Superior temporal gyrus (tissue), 1 donor: ENCODE data around the gene TRMT10C.
A peak's percentile ranks its signal among the peaks of the same experiment; 100 is the strongest.
"Not testable (repeated sequence)": the region's sequence is repeated elsewhere in the genome, so short reads cannot be mapped to it uniquely, and the experiment has no call there.

ENCODE experiments used
- DNase-seq: peaks from one replicate; pipeline ENCODE4 v3.0.0-alpha.2; 2016; ENCODE audit errors: extremely low spot score

TRMT10C gene

GRCh38 chr3:101561630-101562328 lies at the start of gene TRMT10C:
Gene TRMT10C (plus strand): TSS chr3:101561868. CDS start chr3:101564782, 2,914 bp downstream.
- peak; percentile 98 for DNase-seq

- peak; percentile 56 for DNase-seq
Observed at GRCh38 chr3:101512396-101512645, 49.3 kb upstream of the TRMT10C start.

GRCh38 chr3:101512646-101513418 lies 48.8 kb upstream of the TRMT10C start, which contains the start of gene SENP7:
Gene SENP7 (minus strand): TSS chr3:101513212. CDS start chr3:101513130, 82 bp downstream.
- peak; percentile 91 for DNase-seq

- DNase-seq = no peak
Observed at GRCh38 chr3:101513419-101513986, 48.2 kb upstream of the TRMT10C start.

- DNase-seq = no peak
Observed at GRCh38 chr3:101518421-101518871, 43.2 kb upstream of the TRMT10C start.

GRCh38 chr3:101519685-101520365 lies 41.8 kb upstream of the TRMT10C start:
- no peak for DNase-seq

GRCh38 chr3:101521211-101521701 lies 40.4 kb upstream of the TRMT10C start:
- no peak for DNase-seq

- DNase-seq = no peak
Observed at GRCh38 chr3:101527441-101527840, 34.2 kb upstream of the TRMT10C start.

GRCh38 chr3:101527906-101528305 lies 33.8 kb upstream of the TRMT10C start:
- no peak for DNase-seq

- no peak for DNase-seq
Observed at GRCh38 chr3:101529816-101530685, 31.6 kb upstream of the TRMT10C start.

GRCh38 chr3:101530686-101531047 lies 31.0 kb upstream of the TRMT10C start:
- DNase-seq = no peak

GRCh38 chr3:101531473-101532086 lies 30.1 kb upstream of the TRMT10C start:
- no peak for DNase-seq

GRCh38 chr3:101532783-101533602 lies 28.7 kb upstream of the TRMT10C start:
- DNase-seq = no peak

- DNase-seq = no peak
Observed at GRCh38 chr3:101533603-101533968, 28.1 kb upstream of the TRMT10C start.

GRCh38 chr3:101535221-101535620 lies 26.4 kb upstream of the TRMT10C start:
- no peak for DNase-seq

- DNase-seq = no peak
Observed at GRCh38 chr3:101536266-101536665, 25.4 kb upstream of the TRMT10C start.

GRCh38 chr3:101536955-101537354 lies 24.7 kb upstream of the TRMT10C start:
- DNase-seq = not testable (repeated sequence)

GRCh38 chr3:101542957-101543356 lies 18.7 kb upstream of the TRMT10C start:
- no peak for DNase-seq

GRCh38 chr3:101544161-101544850 lies 17.4 kb upstream of the TRMT10C start:
- DNase-seq = no peak
